Fibroblast of lung (primary cell): ENCODE measurements around the gene GIMAP8. TPM values are rescaled to one million over a fixed set of nuclear protein-coding genes. Genes with fewer than 3 reads are reported as not detected.

ENCODE experiments used
- DNase-seq, 2 donors: peaks; one replicate each; pipeline versions ENCODE4 v3.0.0 to v3.0.0-alpha.2; 2010; ENCODE audit warnings: low read depth in 2 of 2
- H2AFZ ChIP-seq: 2 replicates; pipeline ENCODE4 v1.5.1; 2012; ENCODE audit warnings: low read length, control low read depth, inconsistent platforms
- H3K27ac ChIP-seq: 2 replicates; pipeline ENCODE4 v1.5.1; 2011; ENCODE audit warnings: low read length, control low read depth; ENCODE audit not compliant: insufficient read depth
- H3K27me3 ChIP-seq: 2 replicates; pipeline ENCODE4 v1.5.1; 2011; ENCODE audit warnings: mild to moderate bottlenecking, low read length; ENCODE audit not compliant: control insufficient read depth, insufficient read depth
- H3K36me3 ChIP-seq: 2 replicates; pipeline ENCODE4 v1.5.1; 2011; ENCODE audit warnings: low read length; ENCODE audit not compliant: control insufficient read depth, insufficient read depth
- H3K4me1 ChIP-seq: 2 replicates; pipeline ENCODE4 v1.5.1; 2011; ENCODE audit warnings: low read length; ENCODE audit not compliant: control insufficient read depth, insufficient read depth; ENCODE audit errors: extremely low read depth
- H3K4me2 ChIP-seq: 2 replicates; pipeline ENCODE4 v1.5.1; 2011; ENCODE audit warnings: low read length, control low read depth; ENCODE audit not compliant: insufficient read depth; ENCODE audit errors: extremely low read depth
- H3K4me3 ChIP-seq, 4 experiments: fragments of 200-600 bp in 1 of 4; sonication (generic) in 1 of 4; replicated peaks in 1 of 4; 2 replicates each; pipeline ENCODE4 v1.5.1; 2011 to 2016; ENCODE audit warnings: low read length in 4 of 4, low read depth in 3 of 4, mild to moderate bottlenecking in 3 of 4, control low read depth in 2 of 4, inconsistent platforms in 1 of 4, mixed read lengths in 1 of 4; ENCODE audit not compliant: insufficient read depth in 1 of 4; ENCODE audit errors: control extremely low read depth in 1 of 4
- H3K79me2 ChIP-seq: 2 replicates; pipeline ENCODE4 v1.5.1; 2012; ENCODE audit warnings: mild to moderate bottlenecking, low read length, inconsistent platforms; ENCODE audit not compliant: control insufficient read depth, insufficient read depth
- H3K9ac ChIP-seq: 2 replicates; pipeline ENCODE4 v1.5.1; 2011; ENCODE audit warnings: mild to moderate bottlenecking, low read length, control low read depth; ENCODE audit not compliant: insufficient read depth
- H3K9me3 ChIP-seq: 2 replicates; pipeline ENCODE4 v1.5.1; 2012; ENCODE audit warnings: low read depth, low read length; ENCODE audit not compliant: control insufficient read depth, insufficient read depth
- H4K20me1 ChIP-seq: 2 replicates; pipeline ENCODE4 v1.5.1; 2011; ENCODE audit warnings: low read length; ENCODE audit not compliant: control insufficient read depth, insufficient read depth; ENCODE audit errors: extremely low read depth
- EZH2 ChIP-seq: IDR thresholded peaks from 2 replicates; pipeline ENCODE4 v1.5.1; 2012; ENCODE audit warnings: low read length, control low read depth, mild to moderate bottlenecking; ENCODE audit errors: missing control alignments
- polyA plus RNA-seq, 2 donors: library from polyadenylated mRNA; depleted of rRNA in 1 of 2; stranded (reverse) in 1 of 2; unstranded in 1 of 2; fragments of >200 nt; gene quantifications; 2 replicates each; pipeline ENCODE4 v1.2.1, GENCODE V29; 2011 to 2012; ENCODE audit warnings: missing spikeins in 1 of 2
- total RNA-seq: library from RNA; depleted of rRNA; stranded (reverse); fragments of >200 nt; gene quantifications from 2 replicates; pipeline ENCODE4 v1.2.1, GENCODE V29; 2014
- TF ChIP-seq, protein P1 (sequence below), 2 donors: IDR thresholded peaks in 1 of 2; conservative IDR thresholded peaks in 1 of 2; 1 replicate in 1 of 2; 2 replicates in 1 of 2; pipeline ENCODE4 v1.5.1; 2011 to 2012; ENCODE audit warnings: low read length in 2 of 2, control low read depth in 1 of 2, inconsistent platforms in 1 of 2, low read depth in 1 of 2, mild to moderate bottlenecking in 1 of 2

The GIMAP8 gene
- total and polyA plus RNA-seq, 2 donors (not counting 1 experiment from before 2014, with no cell fraction given) = under 0.01 TPM; not detected in 1

DNA sequence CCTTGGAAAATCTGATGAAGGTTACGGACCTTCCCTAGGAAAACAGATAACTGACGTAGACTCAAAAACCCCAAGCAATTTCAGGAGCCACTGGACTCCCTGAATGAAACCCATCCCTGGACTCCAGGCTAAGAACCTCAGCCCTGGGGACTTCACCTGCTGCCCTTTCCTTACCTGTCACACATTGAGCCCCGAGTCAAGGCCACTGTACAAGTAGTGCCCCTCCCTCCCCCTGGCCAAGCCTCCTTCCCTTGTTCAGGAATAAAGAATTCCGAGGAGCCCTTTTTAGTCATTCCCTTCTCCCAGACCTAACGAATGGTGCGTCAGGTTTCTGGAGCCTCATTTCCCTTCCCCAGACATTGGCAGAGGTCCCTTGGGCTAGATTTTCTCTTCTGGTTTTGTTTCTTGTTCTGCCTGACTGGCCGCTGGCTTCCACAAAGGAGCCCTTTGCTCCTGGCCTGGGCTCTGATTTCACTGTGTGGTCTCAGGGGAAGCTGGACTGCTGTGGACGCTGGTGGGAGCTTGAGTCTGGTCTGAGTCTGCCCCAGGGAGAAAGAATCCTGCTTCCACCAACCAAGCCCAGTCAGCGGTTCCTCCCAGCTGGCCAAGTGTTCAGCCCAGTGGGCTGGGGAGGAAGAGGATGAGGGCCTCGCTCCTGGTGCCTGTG, 39.6 kb upstream of the GIMAP8 start:
- H3K27ac ChIP-seq = no peak overlapping the region
- H3K9ac ChIP-seq = no peak overlapping the region

DNA sequence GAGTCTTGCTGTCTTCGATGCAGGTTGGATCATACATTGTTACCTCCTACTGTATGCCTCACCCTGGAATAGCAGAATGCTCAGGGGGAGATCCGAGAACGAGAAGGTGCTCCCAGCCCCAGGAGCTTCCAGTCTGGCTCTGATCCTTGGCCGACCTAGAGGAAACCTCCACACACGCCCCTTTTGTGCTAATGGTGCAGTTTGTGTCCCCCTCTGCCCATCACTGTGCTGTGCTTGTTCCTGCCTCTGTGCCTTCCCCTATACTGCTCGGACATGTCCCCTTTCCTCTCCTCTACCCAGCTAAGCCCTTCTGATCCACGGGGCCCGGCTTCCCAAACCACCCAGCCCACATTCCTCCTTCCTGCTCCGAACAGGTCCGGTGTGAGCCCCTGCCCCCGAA, 38.8 kb upstream of the GIMAP8 start:
- H3K4me2 ChIP-seq = no peak overlapping the region
- no peaks in the 10 kb centered on the region for H3K9me3 ChIP-seq
- no peak overlapping the region for H3K4me3 ChIP-seq
- H3K36me3 ChIP-seq = no peaks in the 10 kb centered on the region
- H3K27me3 ChIP-seq = peaks cover 3% of the 10 kb centered on the region
- H3K9ac ChIP-seq = no peak overlapping the region
- no peak for DNase-seq
- no peak overlapping the region for H3K27ac ChIP-seq
- no peak for TF ChIP-seq EZH2
- TF ChIP-seq, protein P1, sequence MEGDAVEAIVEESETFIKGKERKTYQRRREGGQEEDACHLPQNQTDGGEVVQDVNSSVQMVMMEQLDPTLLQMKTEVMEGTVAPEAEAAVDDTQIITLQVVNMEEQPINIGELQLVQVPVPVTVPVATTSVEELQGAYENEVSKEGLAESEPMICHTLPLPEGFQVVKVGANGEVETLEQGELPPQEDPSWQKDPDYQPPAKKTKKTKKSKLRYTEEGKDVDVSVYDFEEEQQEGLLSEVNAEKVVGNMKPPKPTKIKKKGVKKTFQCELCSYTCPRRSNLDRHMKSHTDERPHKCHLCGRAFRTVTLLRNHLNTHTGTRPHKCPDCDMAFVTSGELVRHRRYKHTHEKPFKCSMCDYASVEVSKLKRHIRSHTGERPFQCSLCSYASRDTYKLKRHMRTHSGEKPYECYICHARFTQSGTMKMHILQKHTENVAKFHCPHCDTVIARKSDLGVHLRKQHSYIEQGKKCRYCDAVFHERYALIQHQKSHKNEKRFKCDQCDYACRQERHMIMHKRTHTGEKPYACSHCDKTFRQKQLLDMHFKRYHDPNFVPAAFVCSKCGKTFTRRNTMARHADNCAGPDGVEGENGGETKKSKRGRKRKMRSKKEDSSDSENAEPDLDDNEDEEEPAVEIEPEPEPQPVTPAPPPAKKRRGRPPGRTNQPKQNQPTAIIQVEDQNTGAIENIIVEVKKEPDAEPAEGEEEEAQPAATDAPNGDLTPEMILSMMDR (conservative IDR thresholded peaks at IDR 0.05 in 1 of 2, IDR thresholded peaks at IDR 0.05 in 1 of 2; ENCODE audit: low read depth in 1 of 2, low read length in 2 of 2) = no peak
- no peak overlapping the region for H2AFZ ChIP-seq
- no peaks in the 10 kb centered on the region for H3K79me2 ChIP-seq
- H3K4me1 ChIP-seq = peaks cover 1% of the 10 kb centered on the region
- no peaks in the 10 kb centered on the region for H4K20me1 ChIP-seq

More for the DNA sequence above, 39.6 kb upstream of the GIMAP8 start:
- Histone ChIP-seq H3K4me3 (no peak overlapping the region), H3K4me2 (no peak overlapping the region), H4K20me1 (no peaks in the 10 kb centered on the region), H3K79me2 (no peaks in the 10 kb centered on the region), H3K9me3 (no peaks in the 10 kb centered on the region), H3K27me3 (peaks cover 3% of the 10 kb centered on the region), H3K4me1 (peaks cover 8% of the 10 kb centered on the region), H3K36me3 (no peaks in the 10 kb centered on the region), H2AFZ (no peak overlapping the region)
- DNase-seq = peak in 1 of 2 donors; percentile 58
- no peak for TF ChIP-seq EZH2
- TF ChIP-seq, protein P1 (conservative IDR thresholded peaks at IDR 0.05 in 1 of 2, IDR thresholded peaks at IDR 0.05 in 1 of 2; ENCODE audit: low read depth in 1 of 2, low read length in 2 of 2) = no peak

DNA sequence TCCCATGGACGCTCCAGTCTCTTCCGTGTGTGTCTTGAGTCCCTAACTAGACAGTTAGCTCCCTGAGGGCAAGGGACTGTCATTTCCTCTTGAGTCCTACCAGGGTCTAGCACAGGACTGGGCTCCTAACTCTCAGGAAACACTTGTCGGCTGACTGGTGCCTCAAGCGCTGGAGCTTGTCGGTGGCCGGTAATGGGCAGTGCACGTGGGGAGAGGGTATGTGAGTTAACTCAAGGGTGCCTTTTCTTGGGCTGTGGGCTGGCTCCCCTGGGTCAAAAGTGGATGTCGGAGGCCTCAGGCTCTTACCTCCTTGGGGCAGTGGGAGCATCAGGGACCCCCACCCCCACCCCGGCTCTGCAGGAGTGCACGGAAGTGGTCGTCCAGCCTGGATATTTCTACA, 38.4 kb upstream of the GIMAP8 start:
- H3K27ac ChIP-seq = no peak overlapping the region
- no peak overlapping the region for H3K9ac ChIP-seq
- no peak for DNase-seq
- no peaks in the 10 kb centered on the region for H3K9me3 ChIP-seq
- H3K4me1 ChIP-seq = no peaks in the 10 kb centered on the region
- no peaks in the 10 kb centered on the region for H3K36me3 ChIP-seq
- no peak overlapping the region for H3K4me3 ChIP-seq
- H3K27me3 ChIP-seq = peaks cover 3% of the 10 kb centered on the region
- H3K4me2 ChIP-seq = no peak overlapping the region
- H2AFZ ChIP-seq = no peak overlapping the region
- no peaks in the 10 kb centered on the region for H3K79me2 ChIP-seq
- no peaks in the 10 kb centered on the region for H4K20me1 ChIP-seq
- TF ChIP-seq, protein P1 (conservative IDR thresholded peaks at IDR 0.05 in 1 of 2, IDR thresholded peaks at IDR 0.05 in 1 of 2; ENCODE audit: low read depth in 1 of 2, low read length in 2 of 2) = no peak
- no peak for TF ChIP-seq EZH2
